Loucy (cell line): ENCODE data around the gene GEMIN4.

Source experiments
- H2AFZ ChIP-seq: fragments of 200-600 bp; sonication (generic); 2 replicates; pipeline ENCODE4 v1.6.0; 2016; ENCODE audit warnings: antibody characterized with exemption, mild to moderate bottlenecking, low read length, moderate library complexity
- H3F3A ChIP-seq: fragments of 200-600 bp; 2 replicates; pipeline ENCODE4 v1.6.0; 2016; ENCODE audit warnings: antibody characterized with exemption, low read depth, mild to moderate bottlenecking
- H3K27me3 ChIP-seq: fragments of 200-600 bp; sonication (generic); 2 replicates; pipeline ENCODE4 v1.6.1; 2014; ENCODE audit warnings: low read length, mild to moderate bottlenecking; ENCODE audit not compliant: insufficient read depth, poor library complexity, severe bottlenecking
- H3K36me3 ChIP-seq: fragments of 200-600 bp; sonication (generic); 2 replicates; pipeline ENCODE4 v1.6.1; 2016; ENCODE audit warnings: low read length; ENCODE audit not compliant: insufficient read depth
- H3K4me1 ChIP-seq: fragments of 200-600 bp; sonication (generic); 2 replicates; pipeline ENCODE4 v1.5.1; 2014; ENCODE audit warnings: low read length, mild to moderate bottlenecking; ENCODE audit not compliant: insufficient read depth, poor library complexity, severe bottlenecking
- H3K4me2 ChIP-seq: fragments of 200-600 bp; sonication (generic); 2 replicates; pipeline ENCODE4 v1.6.0; 2014; ENCODE audit warnings: antibody characterized with exemption, low read length, low read depth, mild to moderate bottlenecking; ENCODE audit not compliant: poor library complexity, severe bottlenecking
- H3K4me3 ChIP-seq: fragments of 200-600 bp; sonication (generic); 2 replicates; pipeline ENCODE4 v1.5.1; 2014; ENCODE audit warnings: low read length, mild to moderate bottlenecking, mixed read lengths; ENCODE audit not compliant: poor library complexity, severe bottlenecking
- H3K79me2 ChIP-seq: fragments of 200-600 bp; sonication (generic); 2 replicates; pipeline ENCODE4 v1.6.1; 2014; ENCODE audit warnings: low read length; ENCODE audit not compliant: insufficient read depth
- H3K9ac ChIP-seq: fragments of 200-600 bp; sonication (generic); 2 replicates; pipeline ENCODE4 v1.6.0; 2014; ENCODE audit warnings: mild to moderate bottlenecking, low read depth, low read length, moderate library complexity; ENCODE audit not compliant: poor library complexity, severe bottlenecking
- H3K9me2 ChIP-seq: fragments of 200-600 bp; sonication (generic); replicated peaks from 2 replicates; pipeline ENCODE4 v1.6.1; 2016; ENCODE audit warnings: low read depth, low read length, mixed read lengths
- H3K9me3 ChIP-seq: fragments of 200-600 bp; sonication (generic); 2 replicates; pipeline ENCODE4 v1.6.1; 2014; ENCODE audit warnings: mild to moderate bottlenecking, antibody characterized with exemption, low read length, low read depth; ENCODE audit not compliant: insufficient read depth
- H4K20me1 ChIP-seq: fragments of 200-600 bp; sonication (generic); 2 replicates; pipeline ENCODE4 v1.6.0; 2014; ENCODE audit warnings: antibody characterized with exemption, low read length, mild to moderate bottlenecking; ENCODE audit not compliant: insufficient read depth, poor library complexity, severe bottlenecking
- EZH2phosphoT487 ChIP-seq: fragments of 200-600 bp; IDR thresholded peaks from 2 replicates; pipeline ENCODE4 v1.6.1; 2018; ENCODE audit warnings: antibody characterized with exemption, mild to moderate bottlenecking, moderate library complexity, borderline replicate concordance
- TF ChIP-seq, protein P1 (sequence below): fragments of 200-600 bp; sonication (generic); conservative IDR thresholded peaks from 2 replicates; pipeline ENCODE4 v1.5.1; 2014; ENCODE audit warnings: mild to moderate bottlenecking, antibody characterized with exemption, low read length

GEMIN4 gene

DNA sequence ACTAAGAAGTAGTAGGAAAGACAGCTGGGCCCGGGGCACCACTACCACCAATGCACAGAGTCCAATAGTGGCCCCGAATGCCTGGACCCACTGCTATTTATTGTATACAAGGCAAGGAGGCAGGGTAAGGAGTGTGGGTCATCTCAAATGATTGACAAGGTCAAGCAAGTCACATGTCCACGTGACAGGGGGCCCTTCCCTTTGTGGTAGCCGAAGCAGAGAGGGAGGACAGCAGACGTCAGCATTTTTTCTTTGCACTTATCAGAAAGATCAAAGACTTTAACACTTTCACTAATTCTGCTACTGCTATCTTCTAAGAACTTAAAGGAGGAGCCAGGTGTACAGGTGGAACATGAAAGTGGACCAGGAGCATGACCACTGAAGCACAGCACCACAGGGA is 43.9 kb downstream of the GEMIN4 start:
- Histone ChIP-seq H3K9me2 (no peaks in the 10 kb centered on the region), H3K9me3 (no peaks in the 10 kb centered on the region), H4K20me1 (no peaks in the 10 kb centered on the region), H3K9ac (no peak overlapping the region), H3K36me3 (peaks cover 14% of the 10 kb centered on the region; the same call in 1 of the 2 replicates), H3K27me3 (no peaks in the 10 kb centered on the region), H2AFZ (no peak overlapping the region), H3K4me3 (no peak overlapping the region), H3K4me1 (peaks cover 22% of the 10 kb centered on the region), H3K4me2 (no peak overlapping the region), H3F3A (no peaks in the 10 kb centered on the region), H3K79me2 (peaks cover 36% of the 10 kb centered on the region)
- TF ChIP-seq EZH2phosphoT487, result no peak
- TF ChIP-seq, protein P1, sequence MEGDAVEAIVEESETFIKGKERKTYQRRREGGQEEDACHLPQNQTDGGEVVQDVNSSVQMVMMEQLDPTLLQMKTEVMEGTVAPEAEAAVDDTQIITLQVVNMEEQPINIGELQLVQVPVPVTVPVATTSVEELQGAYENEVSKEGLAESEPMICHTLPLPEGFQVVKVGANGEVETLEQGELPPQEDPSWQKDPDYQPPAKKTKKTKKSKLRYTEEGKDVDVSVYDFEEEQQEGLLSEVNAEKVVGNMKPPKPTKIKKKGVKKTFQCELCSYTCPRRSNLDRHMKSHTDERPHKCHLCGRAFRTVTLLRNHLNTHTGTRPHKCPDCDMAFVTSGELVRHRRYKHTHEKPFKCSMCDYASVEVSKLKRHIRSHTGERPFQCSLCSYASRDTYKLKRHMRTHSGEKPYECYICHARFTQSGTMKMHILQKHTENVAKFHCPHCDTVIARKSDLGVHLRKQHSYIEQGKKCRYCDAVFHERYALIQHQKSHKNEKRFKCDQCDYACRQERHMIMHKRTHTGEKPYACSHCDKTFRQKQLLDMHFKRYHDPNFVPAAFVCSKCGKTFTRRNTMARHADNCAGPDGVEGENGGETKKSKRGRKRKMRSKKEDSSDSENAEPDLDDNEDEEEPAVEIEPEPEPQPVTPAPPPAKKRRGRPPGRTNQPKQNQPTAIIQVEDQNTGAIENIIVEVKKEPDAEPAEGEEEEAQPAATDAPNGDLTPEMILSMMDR, result no peak

DNA sequence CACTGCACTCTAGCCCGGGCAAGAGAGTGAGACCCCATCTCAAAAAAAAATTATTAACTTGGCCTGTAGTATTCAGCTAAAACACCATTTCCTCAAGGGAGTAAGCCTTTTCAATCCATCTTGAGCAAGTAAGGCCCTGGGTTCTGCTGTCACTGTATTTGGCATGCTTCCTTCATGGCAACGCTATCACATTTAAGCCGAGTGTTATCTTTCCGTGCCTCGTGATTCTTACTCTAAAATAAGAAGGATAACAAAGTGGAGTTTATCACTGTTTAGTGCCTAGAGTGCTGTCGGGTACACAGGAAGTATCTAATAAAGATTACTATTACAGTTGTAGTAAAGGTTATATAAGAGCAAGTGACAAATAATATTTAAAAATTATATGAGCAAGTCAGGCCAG is 46.2 kb downstream of the GEMIN4 start:
- no peaks in the 10 kb centered on the region for H3K9me3 ChIP-seq
- H3K4me2 ChIP-seq, result no peak overlapping the region
- H3K79me2 ChIP-seq, result peaks cover 13% of the 10 kb centered on the region; the same call in 1 of the 2 replicates
- H2AFZ ChIP-seq, result no peak overlapping the region
- no peak for TF ChIP-seq EZH2phosphoT487
- TF ChIP-seq, protein P1, result no peak
- no peak overlapping the region for H3K9ac ChIP-seq
- no peaks in the 10 kb centered on the region for H4K20me1 ChIP-seq
- no peak overlapping the region for H3K4me3 ChIP-seq
- H3K36me3 ChIP-seq, result peaks cover 14% of the 10 kb centered on the region; the same call in 1 of the 2 replicates
- no peaks in the 10 kb centered on the region for H3K9me2 ChIP-seq
- no peaks in the 10 kb centered on the region for H3F3A ChIP-seq
- no peaks in the 10 kb centered on the region for H3K27me3 ChIP-seq
- peaks cover 6% of the 10 kb centered on the region for H3K4me1 ChIP-seq

DNA sequence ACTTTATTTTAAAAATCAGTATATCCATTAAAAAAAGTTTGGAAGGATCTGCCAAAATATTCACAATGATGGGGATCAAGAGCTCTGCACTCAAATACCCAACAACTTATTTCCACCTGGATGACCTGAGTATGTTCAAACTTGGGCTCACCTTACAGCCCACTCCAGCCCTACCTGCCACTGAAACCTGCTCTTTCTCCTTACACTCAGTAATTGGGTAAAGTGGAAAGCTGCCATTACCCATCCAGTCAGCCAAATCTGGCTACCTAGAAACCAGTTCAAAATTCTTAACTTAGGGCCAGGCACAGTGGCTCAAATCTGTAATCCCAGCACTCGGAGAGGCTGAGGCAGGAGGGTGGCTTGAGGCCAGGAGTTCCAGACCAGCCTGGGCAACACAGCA is 47.1 kb downstream of the GEMIN4 start:
- H3K4me1 ChIP-seq, result peaks cover 5% of the 10 kb centered on the region

More for the DNA sequence above, 47.1 kb downstream of the GEMIN4 start:
- Histone ChIP-seq H2AFZ (no peak overlapping the region), H3K36me3 (peaks cover 14% of the 10 kb centered on the region; the same call in 1 of the 2 replicates), H3K9me2 (no peaks in the 10 kb centered on the region), H3K4me3 (no peak overlapping the region), H3F3A (no peaks in the 10 kb centered on the region), H4K20me1 (no peaks in the 10 kb centered on the region), H3K4me2 (no peak overlapping the region), H3K9me3 (no peaks in the 10 kb centered on the region), H3K9ac (no peak overlapping the region), H3K79me2 (peaks cover 13% of the 10 kb centered on the region; the same call in 1 of the 2 replicates), H3K27me3 (no peaks in the 10 kb centered on the region)
- TF ChIP-seq, protein P1, result no peak
- no peak for TF ChIP-seq EZH2phosphoT487
